Smooth muscle cell (in vitro differentiated cells): Measurements from ENCODE around the gene CAMTA1. TPM values are rescaled to one million over a fixed set of nuclear protein-coding genes. Genes with fewer than 3 reads are reported as not detected.

Experiments used
- DNase-seq: peaks from one replicate; lab custom pipeline; 2025; ENCODE audit not compliant: unreplicated experiment; lab: John Stamatoyannopoulos, UW
- H2AFZ ChIP-seq: fragments of 200-600 bp; sonication (generic); 2 replicates; pipeline ENCODE4 v1.6.0; 2016; ENCODE audit warnings: antibody characterized with exemption, low read depth, mild to moderate bottlenecking
- H3F3A ChIP-seq: fragments of 200-600 bp; sonication (generic); 2 replicates; pipeline ENCODE4 v1.6.0; 2017; ENCODE audit warnings: antibody characterized with exemption, low read depth
- H3K27ac ChIP-seq: fragments of 200-600 bp; sonication (generic); 2 replicates; pipeline ENCODE4 v1.5.1; 2016; ENCODE audit warnings: low read depth, mild to moderate bottlenecking
- H3K27me3 ChIP-seq: fragments of 200-600 bp; sonication (generic); 2 replicates; pipeline ENCODE4 v1.6.1; 2016; ENCODE audit warnings: low read depth, mild to moderate bottlenecking
- H3K36me3 ChIP-seq: fragments of 200-600 bp; sonication (generic); 2 replicates; pipeline ENCODE4 v1.5.1; 2016; ENCODE audit warnings: low read depth
- H3K4me1 ChIP-seq: fragments of 200-600 bp; sonication (generic); 2 replicates; pipeline ENCODE4 v1.5.1; 2016; ENCODE audit warnings: low read depth
- H3K4me2 ChIP-seq: fragments of 200-600 bp; sonication (generic); 2 replicates; pipeline ENCODE4 v1.6.0; 2016; ENCODE audit warnings: mild to moderate bottlenecking
- H3K4me3 ChIP-seq: fragments of 200-600 bp; sonication (generic); 2 replicates; pipeline ENCODE4 v1.5.1; 2016; ENCODE audit warnings: mild to moderate bottlenecking
- H3K79me2 ChIP-seq: fragments of 200-600 bp; sonication (generic); 2 replicates; pipeline ENCODE4 v1.6.0; 2016; ENCODE audit warnings: low read depth, mild to moderate bottlenecking
- H3K9ac ChIP-seq: fragments of 200-600 bp; sonication (generic); 2 replicates; pipeline ENCODE4 v1.6.0; 2016; ENCODE audit warnings: low read depth
- H3K9me3 ChIP-seq: fragments of 200-600 bp; sonication (generic); replicated peaks from 2 replicates; pipeline ENCODE4 v1.5.1; 2016; ENCODE audit warnings: low read depth
- H4K20me1 ChIP-seq: fragments of 200-600 bp; sonication (generic); 2 replicates; pipeline ENCODE4 v1.6.0; 2016; ENCODE audit warnings: low read depth
- WGBS: methylation state at CpG from one replicate; pipeline ENCODE4 v1.1.7; 2016; ENCODE audit warnings: low lambda C conversion rate; 5-methylcytosine and 5-hydroxymethylcytosine counted together
- polyA plus RNA-seq: library from polyadenylated mRNA; unstranded; fragments of >200 nt; fragmentation: Nextera tagmentation; extraction: Ambion mirVana; gene quantifications from 2 replicates; pipeline ENCODE4 v1.2.1, GENCODE V29; 2016
- total RNA-seq: library from RNA; depleted of rRNA; stranded (reverse); fragments of >200 nt; gene quantifications from 2 replicates; pipeline ENCODE4 v1.2.3, GENCODE V29; 2014
- TF ChIP-seq, protein P1 (sequence below): fragments of 200-600 bp; sonication (generic); IDR thresholded peaks from 2 replicates; pipeline ENCODE4 v1.5.1; 2017; ENCODE audit warnings: borderline replicate concordance, mild to moderate bottlenecking, antibody characterized with exemption; ENCODE audit not compliant: insufficient read depth, poor library complexity, severe bottlenecking

Gene CAMTA1
- total and polyA plus RNA-seq, 2 experiments from 2014 or later, result 139 to 145 TPM

DNA sequence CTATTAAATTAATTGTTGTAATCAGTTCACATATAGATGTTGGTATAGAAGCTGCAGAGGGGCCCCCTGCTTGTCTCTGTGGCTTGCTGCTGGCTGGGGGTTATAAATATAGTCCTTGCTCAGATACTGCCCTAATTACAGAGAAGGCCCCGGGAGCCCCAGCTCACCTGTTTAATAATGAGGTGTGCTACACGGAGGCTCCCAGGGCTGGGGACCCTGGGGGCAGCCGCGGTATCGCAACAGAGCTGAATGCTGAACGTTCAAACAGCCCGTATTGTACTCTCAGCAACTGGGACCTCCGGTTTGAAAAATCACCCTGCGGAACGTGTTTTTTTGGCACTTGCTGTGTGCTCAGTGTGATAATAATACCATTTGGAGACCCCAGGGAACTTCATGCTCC, 309.3 kb downstream of the CAMTA1 start:
- TF ChIP-seq, protein P1, sequence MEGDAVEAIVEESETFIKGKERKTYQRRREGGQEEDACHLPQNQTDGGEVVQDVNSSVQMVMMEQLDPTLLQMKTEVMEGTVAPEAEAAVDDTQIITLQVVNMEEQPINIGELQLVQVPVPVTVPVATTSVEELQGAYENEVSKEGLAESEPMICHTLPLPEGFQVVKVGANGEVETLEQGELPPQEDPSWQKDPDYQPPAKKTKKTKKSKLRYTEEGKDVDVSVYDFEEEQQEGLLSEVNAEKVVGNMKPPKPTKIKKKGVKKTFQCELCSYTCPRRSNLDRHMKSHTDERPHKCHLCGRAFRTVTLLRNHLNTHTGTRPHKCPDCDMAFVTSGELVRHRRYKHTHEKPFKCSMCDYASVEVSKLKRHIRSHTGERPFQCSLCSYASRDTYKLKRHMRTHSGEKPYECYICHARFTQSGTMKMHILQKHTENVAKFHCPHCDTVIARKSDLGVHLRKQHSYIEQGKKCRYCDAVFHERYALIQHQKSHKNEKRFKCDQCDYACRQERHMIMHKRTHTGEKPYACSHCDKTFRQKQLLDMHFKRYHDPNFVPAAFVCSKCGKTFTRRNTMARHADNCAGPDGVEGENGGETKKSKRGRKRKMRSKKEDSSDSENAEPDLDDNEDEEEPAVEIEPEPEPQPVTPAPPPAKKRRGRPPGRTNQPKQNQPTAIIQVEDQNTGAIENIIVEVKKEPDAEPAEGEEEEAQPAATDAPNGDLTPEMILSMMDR, result no peak
- Histone ChIP-seq H3K27me3 (peaks cover 19% of the 10 kb centered on the region), H3K4me3 (no peak overlapping the region), H3F3A (no peaks in the 10 kb centered on the region), H2AFZ (no peak overlapping the region), H4K20me1 (no peaks in the 10 kb centered on the region), H3K27ac (no peak overlapping the region), H3K9ac (no peak overlapping the region), H3K36me3 (no peaks in the 10 kb centered on the region), H3K9me3 (no peaks in the 10 kb centered on the region), H3K4me2 (no peak overlapping the region), H3K79me2 (no peaks in the 10 kb centered on the region), H3K4me1 (no peaks in the 10 kb centered on the region)
- DNase-seq, result no peak
- 93% methylated on average over 10 of the region's 10 CpGs for WGBS

DNA sequence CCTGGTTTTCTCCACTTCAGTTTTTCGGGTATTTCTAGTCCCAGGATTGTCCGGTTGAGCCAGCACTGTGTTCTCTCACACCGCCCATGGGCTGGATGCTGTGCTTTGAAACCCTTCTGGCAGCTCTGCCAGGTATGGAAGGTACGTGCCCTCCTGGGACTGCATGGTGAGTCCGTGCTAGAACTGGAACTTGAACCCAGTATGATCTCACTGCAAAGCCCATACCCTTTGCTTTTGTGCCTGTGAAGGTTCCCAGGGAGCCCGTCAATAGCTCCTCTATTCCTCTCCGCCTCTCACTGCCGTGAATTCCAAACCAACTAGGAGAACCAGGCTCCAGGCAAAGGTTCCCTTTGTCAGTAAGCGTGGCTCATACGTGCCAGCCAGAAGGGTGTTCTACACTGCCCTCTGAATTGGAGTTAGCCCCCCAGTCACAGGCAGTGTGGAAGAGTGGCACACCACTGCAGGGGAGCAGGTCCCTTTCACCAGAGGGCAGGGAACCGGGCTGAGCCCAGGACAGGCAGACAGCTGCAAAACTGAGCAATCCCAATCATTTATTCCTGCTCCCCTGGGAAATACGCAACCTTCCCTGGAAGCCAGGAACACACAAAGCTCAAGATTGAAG, 310.2 kb downstream of the CAMTA1 start:
- Histone ChIP-seq H3K27ac (no peak overlapping the region), H3K4me1 (no peaks in the 10 kb centered on the region), H3K4me2 (no peak overlapping the region), H3F3A (no peaks in the 10 kb centered on the region), H3K9ac (no peak overlapping the region), H3K27me3 (peaks cover 19% of the 10 kb centered on the region), H3K4me3 (no peak overlapping the region), H4K20me1 (no peaks in the 10 kb centered on the region), H2AFZ (no peak overlapping the region), H3K36me3 (no peaks in the 10 kb centered on the region), H3K9me3 (no peaks in the 10 kb centered on the region), H3K79me2 (no peaks in the 10 kb centered on the region)
- TF ChIP-seq, protein P1, result no peak
- 90% methylated on average over 12 of the region's 12 CpGs for WGBS
- no peak for DNase-seq

DNA sequence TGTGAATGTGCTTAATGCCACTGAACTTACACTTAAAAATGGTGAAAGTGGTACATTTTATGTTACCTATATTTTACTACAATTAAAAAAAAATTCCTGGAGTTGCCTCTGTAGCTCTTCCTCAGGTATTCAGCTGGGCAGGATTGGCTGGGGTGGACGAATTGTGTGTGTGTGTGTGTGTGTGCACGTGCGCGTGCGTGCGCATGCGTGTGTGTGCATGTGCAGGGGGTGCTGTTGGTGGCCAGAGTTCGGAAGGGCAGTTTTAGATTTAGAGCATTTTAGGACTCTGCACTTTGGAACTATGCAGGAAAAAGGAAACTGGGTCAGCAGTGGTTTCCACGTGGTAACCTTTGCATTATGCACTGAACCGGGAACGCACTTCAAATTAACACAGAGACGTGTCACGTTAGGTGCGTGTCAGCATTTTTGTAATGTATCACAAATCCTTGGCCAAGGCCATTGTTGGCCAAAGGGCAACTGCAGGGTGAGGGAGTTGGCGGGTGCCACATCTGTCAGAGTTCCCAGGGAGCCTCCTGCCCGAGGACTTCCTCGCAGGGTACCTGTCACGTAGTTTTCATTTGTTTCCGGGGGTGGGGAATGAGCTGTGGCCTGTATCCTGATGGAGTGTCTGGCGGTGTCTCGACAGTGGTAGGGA, 312.8 kb downstream of the CAMTA1 start:
- H3K4me2 ChIP-seq, result no peak overlapping the region
- TF ChIP-seq, protein P1, result no peak
- H3K9me3 ChIP-seq, result no peaks in the 10 kb centered on the region
- H3K36me3 ChIP-seq, result no peaks in the 10 kb centered on the region
- H3K79me2 ChIP-seq, result no peaks in the 10 kb centered on the region
- DNase-seq, result no peak
- H3F3A ChIP-seq, result no peaks in the 10 kb centered on the region
- H2AFZ ChIP-seq, result no peak overlapping the region
- H4K20me1 ChIP-seq, result no peaks in the 10 kb centered on the region
- no peak overlapping the region for H3K27ac ChIP-seq
- H3K9ac ChIP-seq, result no peak overlapping the region
- 77% methylated on average over 21 of the region's 21 CpGs for WGBS
- H3K27me3 ChIP-seq, result peaks cover 19% of the 10 kb centered on the region
- no peaks in the 10 kb centered on the region for H3K4me1 ChIP-seq
- no peak overlapping the region for H3K4me3 ChIP-seq

DNA sequence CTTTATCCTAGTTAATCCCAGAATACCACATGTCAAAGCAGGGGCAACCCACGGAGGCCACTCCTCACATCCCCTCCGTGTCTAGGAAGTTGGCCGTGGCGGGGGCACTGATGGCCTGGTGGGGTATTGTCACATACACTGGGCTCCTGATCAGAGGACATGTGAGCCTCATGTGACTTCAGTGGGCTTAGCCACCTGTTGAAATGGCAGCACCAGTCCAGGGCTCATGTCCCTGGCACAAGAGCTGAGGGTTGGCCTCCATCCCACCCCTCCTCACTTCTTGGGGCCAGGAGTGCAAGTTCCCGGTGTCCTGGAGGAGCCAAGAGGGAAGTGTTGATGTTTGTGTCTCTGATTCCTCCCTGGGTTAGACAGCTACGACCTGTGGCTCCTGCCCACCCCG, 313.4 kb downstream of the CAMTA1 start:
- WGBS, result 52% methylated on average over 7 of the region's 7 CpGs
- Histone ChIP-seq H2AFZ (no peak overlapping the region), H3K27me3 (peaks cover 19% of the 10 kb centered on the region), H3K9me3 (no peaks in the 10 kb centered on the region), H4K20me1 (no peaks in the 10 kb centered on the region), H3K79me2 (no peaks in the 10 kb centered on the region), H3K27ac (no peak overlapping the region), H3K4me2 (no peak overlapping the region), H3K36me3 (no peaks in the 10 kb centered on the region), H3K4me1 (no peaks in the 10 kb centered on the region), H3F3A (no peaks in the 10 kb centered on the region), H3K9ac (no peak overlapping the region), H3K4me3 (no peak overlapping the region)
- TF ChIP-seq, protein P1, result no peak
- DNase-seq, result no peak
